H1 (cell line): Measurements from ENCODE around the gene SRGAP3.

Source experiments
- POLR2A ChIP-seq, 2 experiments: IDR thresholded peaks; 1 replicate in 1 of 2; 2 replicates in 1 of 2; pipeline ENCODE4 v1.6.1; 2011; ENCODE audit warnings: low read depth in 2 of 2, low read length in 2 of 2, mild to moderate bottlenecking in 2 of 2; ENCODE audit errors: control extremely low read depth in 1 of 2
- RBBP5 ChIP-seq: IDR thresholded peaks from 2 replicates; pipeline ENCODE4 v1.7.1; 2012; ENCODE audit warnings: low read depth, mild to moderate bottlenecking, inconsistent platforms, low read length, moderate library complexity, borderline replicate concordance
- TF ChIP-seq, protein P1 (sequence below), 3 experiments: IDR thresholded peaks; 1 replicate in 2 of 3; 2 replicates in 1 of 3; pipeline versions ENCODE4 v1.5.1 to v1.6.1; 2011; ENCODE audit warnings: low read length in 3 of 3, mild to moderate bottlenecking in 3 of 3, inconsistent platforms in 2 of 3, low read depth in 1 of 3, moderate library complexity in 1 of 3; ENCODE audit not compliant: insufficient read depth in 1 of 3; ENCODE audit errors: control extremely low read depth in 1 of 3

DNA sequence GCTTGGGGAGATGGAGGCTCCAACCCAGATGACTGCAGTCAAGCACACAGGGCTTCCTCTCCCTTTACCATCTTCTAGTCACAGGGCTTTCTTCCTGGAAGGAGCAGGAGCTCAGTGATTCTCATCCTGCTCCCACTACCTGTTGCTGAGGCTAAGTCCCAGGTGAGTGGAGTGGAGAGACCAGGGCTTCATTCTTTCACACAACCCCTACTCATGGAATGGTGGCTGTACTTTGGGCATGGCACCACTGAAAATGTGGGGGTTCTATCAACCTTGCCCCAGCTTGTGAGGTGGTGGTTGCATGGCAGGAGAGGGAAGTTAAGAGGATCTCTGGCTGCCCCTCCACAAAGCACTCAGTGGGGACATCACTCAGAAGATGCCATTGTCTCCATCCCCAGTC lies 249.4 kb downstream of the SRGAP3 start:
- no peak for TF ChIP-seq POLR2A (IDR thresholded peaks at IDR 0.05; ENCODE audit: control extremely low read depth in 1 of 2, low read depth in 2 of 2, low read length in 2 of 2)
- TF ChIP-seq, protein P1, sequence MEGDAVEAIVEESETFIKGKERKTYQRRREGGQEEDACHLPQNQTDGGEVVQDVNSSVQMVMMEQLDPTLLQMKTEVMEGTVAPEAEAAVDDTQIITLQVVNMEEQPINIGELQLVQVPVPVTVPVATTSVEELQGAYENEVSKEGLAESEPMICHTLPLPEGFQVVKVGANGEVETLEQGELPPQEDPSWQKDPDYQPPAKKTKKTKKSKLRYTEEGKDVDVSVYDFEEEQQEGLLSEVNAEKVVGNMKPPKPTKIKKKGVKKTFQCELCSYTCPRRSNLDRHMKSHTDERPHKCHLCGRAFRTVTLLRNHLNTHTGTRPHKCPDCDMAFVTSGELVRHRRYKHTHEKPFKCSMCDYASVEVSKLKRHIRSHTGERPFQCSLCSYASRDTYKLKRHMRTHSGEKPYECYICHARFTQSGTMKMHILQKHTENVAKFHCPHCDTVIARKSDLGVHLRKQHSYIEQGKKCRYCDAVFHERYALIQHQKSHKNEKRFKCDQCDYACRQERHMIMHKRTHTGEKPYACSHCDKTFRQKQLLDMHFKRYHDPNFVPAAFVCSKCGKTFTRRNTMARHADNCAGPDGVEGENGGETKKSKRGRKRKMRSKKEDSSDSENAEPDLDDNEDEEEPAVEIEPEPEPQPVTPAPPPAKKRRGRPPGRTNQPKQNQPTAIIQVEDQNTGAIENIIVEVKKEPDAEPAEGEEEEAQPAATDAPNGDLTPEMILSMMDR (IDR thresholded peaks at IDR 0.05; ENCODE audit: control extremely low read depth in 1 of 3, insufficient read depth in 1 of 3, low read depth in 1 of 3, low read length in 3 of 3): no peak
- no peak for TF ChIP-seq RBBP5
